Sigmoid colon (tissue), 7 donors: Measurements from ENCODE around the gene TMEM214. TPM values are rescaled to one million over a fixed set of nuclear protein-coding genes. Genes with fewer than 3 reads are reported as not detected.

ENCODE experiments used
- DNase-seq: peaks from one replicate; pipeline ENCODE4 v3.0.0-alpha.2; 2019
- H3K27ac ChIP-seq, 4 donors: fragments of 200-600 bp; sonication (generic); one replicate each; pipeline ENCODE4 v1.5.1; 2016 to 2019; ENCODE audit warnings: mild to moderate bottlenecking in 1 of 4
- H3K27me3 ChIP-seq, 3 donors: fragments of 200-600 bp; sonication (generic); one replicate each; pipeline ENCODE4 v1.5.1; 2019; ENCODE audit warnings: mild to moderate bottlenecking in 1 of 3
- H3K36me3 ChIP-seq, 4 donors: fragments of 200-600 bp; sonication (generic); one replicate each; pipeline ENCODE4 v1.5.1; 2016 to 2019
- H3K4me1 ChIP-seq, 4 donors: fragments of 200-600 bp; sonication (generic); one replicate each; pipeline ENCODE4 v1.5.1; 2017 to 2019
- H3K4me3 ChIP-seq, 4 donors: fragments of 200-600 bp; sonication (generic); one replicate each; pipeline ENCODE4 v1.5.1; 2017 to 2019; ENCODE audit warnings: mild to moderate bottlenecking in 2 of 4, moderate library complexity in 1 of 4
- H3K9me3 ChIP-seq, 4 donors: fragments of 200-600 bp in 3 of 4; sonication (generic) in 3 of 4; one replicate each; pipeline versions ENCODE4 v1.5.1 to v1.6.1; 2013 to 2019
- EP300 ChIP-seq, 4 donors: sonication (generic); formaldehyde crosslinking; IDR thresholded peaks; one replicate each; pipeline ENCODE4 v1.6.1; 2017; ENCODE audit warnings: antibody characterized with exemption in 4 of 4
- POLR2A ChIP-seq, 2 donors: fragments of 450-650 bp; IDR thresholded peaks; one replicate each; pipeline ENCODE4 v1.6.1; 2016; ENCODE audit warnings: antibody characterized with exemption in 2 of 2, mild to moderate bottlenecking in 2 of 2, moderate library complexity in 2 of 2
- POLR2AphosphoS5 ChIP-seq, 4 donors: sonication (generic); formaldehyde crosslinking; IDR thresholded peaks; one replicate each; pipeline ENCODE4 v1.6.1; 2017; ENCODE audit warnings: antibody characterized with exemption in 4 of 4
- WGBS, 2 donors: extraction: QIAGEN DNeasy Blood & Tissue Kit; methylation state at CpG; one replicate each; pipeline ENCODE4 v1.1.7; 2013; 5-methylcytosine and 5-hydroxymethylcytosine counted together
- intact Hi-C: fragments of 100-400 bp; cut with DNase I; formaldehyde crosslinking; loops from one replicate; pipeline ENCODE4 v1.15.1; 2023
- polyA plus RNA-seq, 3 donors: library from polyadenylated mRNA; stranded (reverse); fragments of 200-250 nt; gene quantifications; one replicate each; pipeline ENCODE4 v1.2.3, GENCODE V29; 2013
- total RNA-seq, 4 donors: library from RNA; depleted of rRNA; stranded (reverse); fragments of >200 nt; gene quantifications; one replicate each; pipeline ENCODE4 v1.1.0, GENCODE V29; 2016
- TF ChIP-seq, protein P1 (sequence below), 4 experiments: fragments of 450-650 bp in 3 of 4; fragments of 200-600 bp in 1 of 4; IDR thresholded peaks; one replicate each; pipeline ENCODE4 v1.5.1; 2016 to 2019; ENCODE audit warnings: antibody characterized with exemption in 4 of 4, mild to moderate bottlenecking in 3 of 4, moderate library complexity in 2 of 4
- donor health status: healthy with polysubstance abuse.
- donor health status: Bipolar disorder and iron deficiency.
- donor health status: healthy.

TMEM214 gene
- total and polyA plus RNA-seq, 7 donors = 16.0 to 65.7 (median 33.9) TPM

DNA sequence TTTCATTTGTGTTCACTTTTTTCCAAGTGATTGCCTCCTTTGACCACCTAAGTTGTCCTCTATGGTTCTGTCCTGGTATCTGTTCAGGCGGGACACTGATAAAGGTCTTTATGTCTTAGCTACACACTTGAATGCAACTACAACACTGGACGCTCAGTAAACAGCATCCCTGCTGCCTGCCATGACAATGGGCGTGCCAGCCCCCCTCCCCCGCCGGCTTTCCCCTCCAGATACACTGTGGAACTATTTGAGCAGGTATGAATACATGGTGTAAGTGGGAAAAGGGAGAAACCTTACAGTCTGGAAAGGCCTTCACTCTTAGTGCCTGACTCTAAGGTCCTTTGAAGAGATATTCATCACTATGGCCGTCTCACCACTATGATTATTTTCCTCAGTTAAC, 24.4 kb downstream of the TMEM214 start:
- intact Hi-C loops = no loop called here
- Histone ChIP-seq H3K27ac (no peak overlapping the region), H3K4me3 (no peak overlapping the region), H3K4me1 (peaks cover 0 to 9% (median 5%) of the 10 kb centered on the region in 4 donors), H3K9me3 (no peaks in the 10 kb centered on the region), H3K27me3 (no peaks in the 10 kb centered on the region), H3K36me3 (peaks cover 12 to 76% (median 23%) of the 10 kb centered on the region in 4 donors)
- TF ChIP-seq POLR2AphosphoS5 (IDR thresholded peaks at IDR 0.05) (no peak), EP300 (IDR thresholded peaks at IDR 0.05) (no peak), POLR2A (IDR thresholded peaks at IDR 0.05) (no peak)
- TF ChIP-seq, protein P1, sequence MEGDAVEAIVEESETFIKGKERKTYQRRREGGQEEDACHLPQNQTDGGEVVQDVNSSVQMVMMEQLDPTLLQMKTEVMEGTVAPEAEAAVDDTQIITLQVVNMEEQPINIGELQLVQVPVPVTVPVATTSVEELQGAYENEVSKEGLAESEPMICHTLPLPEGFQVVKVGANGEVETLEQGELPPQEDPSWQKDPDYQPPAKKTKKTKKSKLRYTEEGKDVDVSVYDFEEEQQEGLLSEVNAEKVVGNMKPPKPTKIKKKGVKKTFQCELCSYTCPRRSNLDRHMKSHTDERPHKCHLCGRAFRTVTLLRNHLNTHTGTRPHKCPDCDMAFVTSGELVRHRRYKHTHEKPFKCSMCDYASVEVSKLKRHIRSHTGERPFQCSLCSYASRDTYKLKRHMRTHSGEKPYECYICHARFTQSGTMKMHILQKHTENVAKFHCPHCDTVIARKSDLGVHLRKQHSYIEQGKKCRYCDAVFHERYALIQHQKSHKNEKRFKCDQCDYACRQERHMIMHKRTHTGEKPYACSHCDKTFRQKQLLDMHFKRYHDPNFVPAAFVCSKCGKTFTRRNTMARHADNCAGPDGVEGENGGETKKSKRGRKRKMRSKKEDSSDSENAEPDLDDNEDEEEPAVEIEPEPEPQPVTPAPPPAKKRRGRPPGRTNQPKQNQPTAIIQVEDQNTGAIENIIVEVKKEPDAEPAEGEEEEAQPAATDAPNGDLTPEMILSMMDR (IDR thresholded peaks at IDR 0.05) = no peak
- peak; percentile 54 for DNase-seq
- 92 to 93% methylated on average over 6 of the region's 6 CpGs for WGBS, 2 donors

DNA sequence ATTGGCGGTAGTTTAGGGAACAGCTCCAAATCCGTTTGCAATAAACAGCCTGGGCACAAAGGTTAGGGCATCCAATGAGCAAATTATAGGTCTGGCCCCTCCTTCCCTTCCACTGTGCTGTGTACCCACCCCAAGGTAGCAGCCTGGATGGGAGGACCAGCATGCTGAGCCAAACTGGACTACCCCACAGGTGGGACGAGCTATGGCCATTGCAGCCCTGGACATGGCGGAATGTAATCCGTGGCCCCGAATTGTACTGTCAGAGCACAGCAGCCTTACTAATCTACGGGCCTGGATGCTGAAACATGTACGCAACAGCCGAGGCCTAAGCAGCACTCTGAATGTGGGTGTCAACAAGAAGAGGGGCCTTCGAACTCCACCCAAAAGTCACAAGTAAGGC, 25.4 kb downstream of the TMEM214 start:
- Histone ChIP-seq H3K4me3 (no peak overlapping the region), H3K27me3 (no peaks in the 10 kb centered on the region), H3K27ac (no peak overlapping the region), H3K9me3 (no peaks in the 10 kb centered on the region), H3K4me1 (peaks cover 0 to 2% (median 0%) of the 10 kb centered on the region in 4 donors), H3K36me3 (peaks cover 12 to 83% (median 23%) of the 10 kb centered on the region in 4 donors)
- peak; percentile 40 for DNase-seq
- WGBS, 2 donors = 82 to 89% methylated on average over 10 of the region's 10 CpGs
- TF ChIP-seq EP300 (IDR thresholded peaks at IDR 0.05) = no peak
- TF ChIP-seq POLR2A (IDR thresholded peaks at IDR 0.05) = no peak
- TF ChIP-seq POLR2AphosphoS5 (IDR thresholded peaks at IDR 0.05) = no peak
- TF ChIP-seq, protein P1 (IDR thresholded peaks at IDR 0.05) = no peak
- intact Hi-C loops = no loop called here

DNA sequence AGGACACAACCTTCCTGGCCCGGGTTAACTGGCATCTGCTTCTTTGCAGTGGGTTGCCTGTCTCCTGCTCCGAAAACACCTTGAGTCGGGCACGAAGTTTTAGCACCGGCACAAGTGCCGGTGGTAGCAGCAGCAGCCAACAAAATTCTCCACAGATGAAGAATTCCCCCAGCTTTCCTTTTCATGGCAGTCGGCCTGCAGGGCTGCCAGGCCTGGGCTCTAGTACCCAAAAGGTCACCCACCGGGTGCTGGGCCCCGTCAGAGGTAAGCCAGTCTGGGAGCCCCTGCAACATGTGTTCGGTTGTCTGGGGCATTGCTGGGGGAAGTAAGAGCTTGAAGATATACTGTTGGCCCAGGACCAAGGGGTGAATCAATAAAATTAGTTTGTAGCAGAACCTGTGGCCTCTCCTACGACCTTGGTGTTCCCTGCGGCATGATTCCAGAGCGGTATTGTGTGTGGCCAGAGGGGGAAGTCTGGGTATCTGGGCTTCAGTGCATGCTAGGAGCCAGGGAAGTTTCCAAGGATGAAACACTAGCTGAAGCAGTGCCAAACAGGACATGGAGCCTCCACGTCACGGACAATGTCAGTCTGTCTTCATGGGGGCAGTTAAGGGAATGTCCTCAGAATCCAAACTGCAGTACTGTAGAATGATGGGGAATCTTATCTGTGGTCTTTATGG, 26.5 kb downstream of the TMEM214 start:
- 88% methylated on average over 15 of the region's 15 CpGs for WGBS, 2 donors
- intact Hi-C loops = no loop called here
- Histone ChIP-seq H3K4me1 (peaks cover 0 to 9% (median 2%) of the 10 kb centered on the region in 4 donors), H3K27ac (no peak overlapping the region), H3K27me3 (no peaks in the 10 kb centered on the region), H3K36me3 (peaks cover 12 to 72% (median 23%) of the 10 kb centered on the region in 4 donors), H3K4me3 (no peak overlapping the region), H3K9me3 (no peaks in the 10 kb centered on the region)
- TF ChIP-seq POLR2AphosphoS5 (IDR thresholded peaks at IDR 0.05) (no peak), POLR2A (IDR thresholded peaks at IDR 0.05) (no peak), EP300 (IDR thresholded peaks at IDR 0.05) (no peak)
- TF ChIP-seq, protein P1 (IDR thresholded peaks at IDR 0.05) = no peak
- DNase-seq = peak; percentile 52

DNA sequence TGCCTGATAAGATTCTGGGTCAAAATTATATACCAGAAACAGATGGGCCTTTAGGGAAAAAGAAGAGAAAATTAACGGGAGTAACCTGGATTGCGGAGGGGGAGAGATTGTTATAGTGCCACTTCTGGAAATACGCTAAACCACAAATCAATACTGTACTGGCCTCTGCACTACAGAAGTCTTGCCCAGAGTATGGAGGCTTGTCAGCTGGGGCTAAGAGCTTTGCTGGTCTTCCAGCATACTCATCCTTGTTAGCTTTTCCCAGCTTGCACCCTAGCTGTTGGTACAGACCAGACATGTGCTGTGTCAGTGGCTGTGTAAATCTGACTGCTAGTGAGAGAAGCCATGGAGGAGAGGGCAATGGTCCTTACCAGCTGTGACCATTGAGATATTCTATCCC, 27.6 kb downstream of the TMEM214 start:
- H3K9me3 ChIP-seq = no peaks in the 10 kb centered on the region
- peak; percentile 35 for DNase-seq
- peaks cover 6 to 69% (median 14%) of the 10 kb centered on the region in 4 donors for H3K36me3 ChIP-seq
- H3K27ac ChIP-seq = no peak overlapping the region
- no peak overlapping the region for H3K4me3 ChIP-seq
- 95 to 98% methylated on average over 3 of the region's 3 CpGs for WGBS, 2 donors
- H3K27me3 ChIP-seq = no peaks in the 10 kb centered on the region
- TF ChIP-seq EP300 (IDR thresholded peaks at IDR 0.05) (no peak), POLR2AphosphoS5 (IDR thresholded peaks at IDR 0.05) (no peak), POLR2A (IDR thresholded peaks at IDR 0.05) (no peak)
- TF ChIP-seq, protein P1 (IDR thresholded peaks at IDR 0.05) = no peak
- intact Hi-C loops = no loop called here
- H3K4me1 ChIP-seq = peaks cover 0 to 9% (median 2%) of the 10 kb centered on the region in 4 donors
